BLaER1 treated with 17β-estradiol and CSF1 and Interleukin-3, amounts not matched to agents 10 nM and 100 nM (cell line): ENCODE measurements around the gene MYO1A.
A peak's percentile ranks its signal among the peaks of the same experiment; 100 is the strongest.
"Not testable (repeated sequence)": the region's sequence is repeated elsewhere in the genome, so short reads cannot be mapped to it uniquely, and the experiment has no call there.

ENCODE experiments used
- H3K27ac ChIP-seq, 11 experiments: shearing (Covaris generic); formaldehyde crosslinking; 2 replicates each; pipeline ENCODE4 v1.8.1; 2022
- H3K27me3 ChIP-seq, 11 experiments: shearing (Covaris generic); formaldehyde crosslinking; 2 replicates each; pipeline ENCODE4 v1.8.1; 2022
- H3K36me3 ChIP-seq, 11 experiments: shearing (Covaris generic); formaldehyde crosslinking; 2 replicates each; pipeline ENCODE4 v1.8.1; 2022
- H3K4me1 ChIP-seq, 10 experiments: shearing (Covaris generic); formaldehyde crosslinking; 2 replicates each; pipeline ENCODE4 v1.8.1; 2022
- H3K4me2 ChIP-seq, 11 experiments: shearing (Covaris generic); formaldehyde crosslinking; 2 replicates each; pipeline ENCODE4 v1.8.1; 2022
- H3K4me3 ChIP-seq, 10 experiments: shearing (Covaris generic); formaldehyde crosslinking; 2 replicates each; pipeline ENCODE4 v1.8.1; 2022
- H3K9ac ChIP-seq, 11 experiments: shearing (Covaris generic); formaldehyde crosslinking; 2 replicates each; pipeline ENCODE4 v1.8.1; 2022
- H3K9me3 ChIP-seq, 11 experiments: shearing (Covaris generic); formaldehyde crosslinking; replicated peaks in 1 of 11; 2 replicates each; pipeline ENCODE4 v1.8.1; 2022
- H4K20me1 ChIP-seq, 11 experiments: shearing (Covaris generic); formaldehyde crosslinking; 2 replicates each; pipeline ENCODE4 v1.8.1; 2022
- Cebpa-rat ChIP-seq, 11 experiments: shearing (Covaris generic); IDR thresholded peaks; 2 replicates each; pipeline ENCODE4 v1.8.1; 2022

Gene MYO1A

GRCh38 chr12:57019983-57020719 is 29.8 kb downstream of the MYO1A start:
- Histone ChIP-seq H3K9ac (no peak overlapping the region), H3K27ac (peak overlapping the region in 3 of 11 experiments; percentile 16 to 38 (median 33); a peak in 2 of 22 replicates), H4K20me1 (no peaks in the 10 kb centered on the region), H3K27me3 (no peaks in the 10 kb centered on the region), H3K9me3 (no peaks in the 10 kb centered on the region), H3K4me3 (no peak overlapping the region), H3K4me1 (peaks cover 0 to 25% (median 7%) of the 10 kb centered on the region in 10 experiments; a peak in 11 of 20 replicates), H3K4me2 (peak overlapping the region in 6 of 11 experiments; percentile 5 to 72 (median 54); a peak in 11 of 22 replicates), H3K36me3 (no peaks in the 10 kb centered on the region)
- no peak for TF ChIP-seq Cebpa-rat (IDR thresholded peaks at IDR 0.05)

GRCh38 chr12:57018906-57019305 is 31.0 kb downstream of the MYO1A start:
- H4K20me1 ChIP-seq: no peaks in the 10 kb centered on the region
- peak overlapping the region in 1 of 11 experiments; percentile 3; a peak in 1 of 22 replicates for H3K4me2 ChIP-seq
- H3K27me3 ChIP-seq: no peaks in the 10 kb centered on the region
- TF ChIP-seq Cebpa-rat (IDR thresholded peaks at IDR 0.05): no peak
- H3K4me3 ChIP-seq: no peak overlapping the region
- H3K27ac ChIP-seq: no peak overlapping the region
- H3K9ac ChIP-seq: no peak overlapping the region
- no peaks in the 10 kb centered on the region for H3K9me3 ChIP-seq
- H3K4me1 ChIP-seq: peaks cover 0 to 25% (median 7%) of the 10 kb centered on the region in 10 experiments; a peak in 11 of 20 replicates
- no peaks in the 10 kb centered on the region for H3K36me3 ChIP-seq

GRCh38 chr12:57018353-57018752 is 31.6 kb downstream of the MYO1A start:
- not testable (repeated sequence) for H3K27me3 ChIP-seq, H3K27ac ChIP-seq, H3K4me2 ChIP-seq, H3K9me3 ChIP-seq, H3K36me3 ChIP-seq, H4K20me1 ChIP-seq, H3K9ac ChIP-seq, H3K4me3 ChIP-seq
- H3K4me1 ChIP-seq: peaks cover 0 to 25% (median 7%) of the 10 kb centered on the region in 10 experiments; a peak in 11 of 20 replicates

GRCh38 chr12:57016348-57016747 is 33.6 kb downstream of the MYO1A start, which contains the start of gene TAC3:
Gene TAC3 (minus strand): TSS chr12:57016529. CDS start chr12:57015797, 732 bp downstream.
- no peaks in the 10 kb centered on the region for H3K9me3 ChIP-seq
- no peak within 1 kb of the TSS for H3K4me3 ChIP-seq
- H3K27ac ChIP-seq: no peak within 1 kb of the TSS
- no peaks in the 10 kb centered on the region for H4K20me1 ChIP-seq
- TF ChIP-seq Cebpa-rat (IDR thresholded peaks at IDR 0.05): no peak
- H3K36me3 ChIP-seq: no peaks in the 10 kb centered on the region
- no peak within 1 kb of the TSS for H3K4me2 ChIP-seq
- H3K4me1 ChIP-seq: peaks cover 0 to 25% (median 7%) of the 10 kb centered on the region in 10 experiments; a peak in 11 of 20 replicates
- H3K9ac ChIP-seq: no peak within 1 kb of the TSS
- H3K27me3 ChIP-seq: no peaks in the 10 kb centered on the region

GRCh38 chr12:57012600-57013465 is 37.1 kb downstream of the MYO1A start:
- Histone ChIP-seq H3K36me3 (no peaks in the 10 kb centered on the region), H3K4me1 (peaks cover 0 to 14% (median 0%) of the 10 kb centered on the region in 10 experiments; a peak in 7 of 20 replicates), H3K4me3 (no peak overlapping the region), H4K20me1 (no peaks in the 10 kb centered on the region), H3K9me3 (no peaks in the 10 kb centered on the region), H3K27me3 (no peaks in the 10 kb centered on the region), H3K27ac (no peak overlapping the region), H3K4me2 (no peak overlapping the region), H3K9ac (no peak overlapping the region)
- TF ChIP-seq Cebpa-rat (IDR thresholded peaks at IDR 0.05): no peak

GRCh38 chr12:57011438-57012424 is 38.2 kb downstream of the MYO1A start:
- no peaks in the 10 kb centered on the region for H3K9me3 ChIP-seq
- H3K4me2 ChIP-seq: no peak overlapping the region
- no peaks in the 10 kb centered on the region for H3K36me3 ChIP-seq
- H3K27ac ChIP-seq: no peak overlapping the region
- H3K4me3 ChIP-seq: no peak overlapping the region
- no peak overlapping the region for H3K9ac ChIP-seq
- no peaks in the 10 kb centered on the region for H4K20me1 ChIP-seq
- TF ChIP-seq Cebpa-rat (IDR thresholded peaks at IDR 0.05): no peak
- peaks cover 0 to 25% (median 6%) of the 10 kb centered on the region in 10 experiments; a peak in 17 of 20 replicates for H3K4me1 ChIP-seq
- no peaks in the 10 kb centered on the region for H3K27me3 ChIP-seq

GRCh38 chr12:57010627-57011247 is 39.2 kb downstream of the MYO1A start:
- H3K27me3 ChIP-seq: no peaks in the 10 kb centered on the region
- H3K27ac ChIP-seq: no peak overlapping the region
- no peaks in the 10 kb centered on the region for H3K36me3 ChIP-seq
- no peak for TF ChIP-seq Cebpa-rat (IDR thresholded peaks at IDR 0.05)
- H3K4me2 ChIP-seq: no peak overlapping the region
- H3K4me3 ChIP-seq: no peak overlapping the region
- H3K9ac ChIP-seq: no peak overlapping the region
- peaks cover 0 to 26% (median 8%) of the 10 kb centered on the region in 10 experiments; a peak in 17 of 20 replicates for H3K4me1 ChIP-seq
- peaks cover 0 to 2% (median 0%) of the 10 kb centered on the region in 11 experiments; a peak in 2 of 22 replicates for H4K20me1 ChIP-seq
- no peaks in the 10 kb centered on the region for H3K9me3 ChIP-seq

GRCh38 chr12:57009949-57010626 is 39.8 kb downstream of the MYO1A start:
- Histone ChIP-seq H3K4me2 (no peak overlapping the region), H3K27ac (no peak overlapping the region), H3K27me3 (no peaks in the 10 kb centered on the region), H3K9me3 (no peaks in the 10 kb centered on the region), H3K4me3 (no peak overlapping the region), H3K36me3 (no peaks in the 10 kb centered on the region), H4K20me1 (peaks cover 0 to 9% (median under 1%) of the 10 kb centered on the region in 11 experiments; a peak in 9 of 22 replicates), H3K9ac (no peak overlapping the region), H3K4me1 (peaks cover 6 to 31% (median 13%) of the 10 kb centered on the region in 10 experiments)
- no peak for TF ChIP-seq Cebpa-rat (IDR thresholded peaks at IDR 0.05)
